GM23248 (cell line): Measurements from ENCODE around the gene ABR. TPM values are rescaled to one million over a fixed set of nuclear protein-coding genes. Genes with fewer than 3 reads are reported as not detected.

Experiments
- DNase-seq: peaks from one replicate; pipeline ENCODE4 v3.0.0-alpha.2; 2015
- H2AFZ ChIP-seq: fragments of 200-600 bp; sonication (generic); 2 replicates; pipeline ENCODE4 v1.6.1; 2016; ENCODE audit warnings: antibody characterized with exemption
- H3F3A ChIP-seq: fragments of 200-600 bp; sonication (generic); 2 replicates; pipeline ENCODE4 v1.6.1; 2016; ENCODE audit warnings: mild to moderate bottlenecking, antibody characterized with exemption, mixed run types; ENCODE audit not compliant: insufficient read depth
- H3K27ac ChIP-seq: fragments of 200-600 bp; sonication (generic); 2 replicates; pipeline ENCODE4 v1.5.1; 2016; ENCODE audit warnings: mild to moderate bottlenecking
- H3K27me3 ChIP-seq: fragments of 200-600 bp; sonication (generic); replicated peaks from 2 replicates; pipeline ENCODE4 v1.6.1; 2016; ENCODE audit warnings: mild to moderate bottlenecking; ENCODE audit not compliant: insufficient read depth
- H3K36me3 ChIP-seq: fragments of 200-600 bp; sonication (generic); 2 replicates; pipeline ENCODE4 v1.6.1; 2016; ENCODE audit warnings: low read depth, mild to moderate bottlenecking
- H3K4me1 ChIP-seq: fragments of 200-600 bp; sonication (generic); 2 replicates; pipeline ENCODE4 v1.6.1; 2016; ENCODE audit warnings: mild to moderate bottlenecking; ENCODE audit not compliant: insufficient read depth
- H3K4me2 ChIP-seq: fragments of 200-600 bp; sonication (generic); one replicate; pipeline ENCODE4 v1.6.1; 2016; ENCODE audit warnings: mild to moderate bottlenecking; ENCODE audit not compliant: unreplicated experiment
- H3K4me3 ChIP-seq: fragments of 200-600 bp; sonication (generic); 2 replicates; pipeline ENCODE4 v1.5.1; 2016; ENCODE audit warnings: mild to moderate bottlenecking
- H3K79me2 ChIP-seq: fragments of 200-600 bp; sonication (generic); 2 replicates; pipeline ENCODE4 v1.6.1; 2016; ENCODE audit warnings: mild to moderate bottlenecking; ENCODE audit not compliant: insufficient read depth
- H3K9ac ChIP-seq: fragments of 200-600 bp; sonication (generic); 2 replicates; pipeline ENCODE4 v1.6.1; 2016; ENCODE audit warnings: mild to moderate bottlenecking
- H3K9me2 ChIP-seq: fragments of 200-600 bp; sonication (generic); 2 replicates; pipeline ENCODE4 v1.6.1; 2016; ENCODE audit warnings: mixed run types, mild to moderate bottlenecking, moderate library complexity; ENCODE audit not compliant: insufficient read depth
- H3K9me3 ChIP-seq: fragments of 200-600 bp; sonication (generic); one replicate; pipeline ENCODE4 v1.6.1; 2017; ENCODE audit warnings: low read depth
- H4K20me1 ChIP-seq: fragments of 200-600 bp; sonication (generic); 2 replicates; pipeline ENCODE4 v1.6.0; 2016; ENCODE audit not compliant: insufficient read depth
- EZH2 ChIP-seq: fragments of 200-600 bp; sonication (generic); IDR thresholded peaks from 2 replicates; pipeline ENCODE4 v1.6.1; 2018; ENCODE audit warnings: antibody characterized with exemption, mild to moderate bottlenecking; ENCODE audit not compliant: insufficient read depth, poor library complexity, severe bottlenecking
- EZH2phosphoT487 ChIP-seq: fragments of 200-600 bp; sonication (generic); IDR thresholded peaks from 2 replicates; pipeline ENCODE4 v1.6.1; 2018; ENCODE audit warnings: antibody characterized with exemption, moderate library complexity, mild to moderate bottlenecking, low read depth; ENCODE audit not compliant: insufficient read depth
- WGBS, 2 experiments: methylation state at CpG; one replicate each; pipeline ENCODE4 v1.1.6; 2015 to 2017; ENCODE audit warnings: low lambda C conversion rate in 2 of 2, low coverage in 1 of 2; ENCODE audit errors: missing lambda C conversion rate in 2 of 2; 5-methylcytosine and 5-hydroxymethylcytosine counted together
- in situ Hi-C: fragments of 300-500 bp; cut with MboI; formaldehyde crosslinking; loops from 2 replicates; pipeline ENCODE4 v1.15.0; 2020
- polyA plus RNA-seq: library from polyadenylated mRNA; unstranded; fragments of >200 nt; fragmentation: Nextera tagmentation; extraction: Ambion mirVana; gene quantifications from 2 replicates; pipeline ENCODE4 v1.2.1, GENCODE V29; 2016
- total RNA-seq: library from RNA; depleted of rRNA; stranded (reverse); fragments of >200 nt; shearing (Covaris generic); gene quantifications from 2 replicates; pipeline ENCODE4 v1.2.3, GENCODE V29; 2014

The ABR gene
- total and polyA plus RNA-seq, 2 experiments from 2014 or later, result 24.4 to 38.2 TPM

DNA sequence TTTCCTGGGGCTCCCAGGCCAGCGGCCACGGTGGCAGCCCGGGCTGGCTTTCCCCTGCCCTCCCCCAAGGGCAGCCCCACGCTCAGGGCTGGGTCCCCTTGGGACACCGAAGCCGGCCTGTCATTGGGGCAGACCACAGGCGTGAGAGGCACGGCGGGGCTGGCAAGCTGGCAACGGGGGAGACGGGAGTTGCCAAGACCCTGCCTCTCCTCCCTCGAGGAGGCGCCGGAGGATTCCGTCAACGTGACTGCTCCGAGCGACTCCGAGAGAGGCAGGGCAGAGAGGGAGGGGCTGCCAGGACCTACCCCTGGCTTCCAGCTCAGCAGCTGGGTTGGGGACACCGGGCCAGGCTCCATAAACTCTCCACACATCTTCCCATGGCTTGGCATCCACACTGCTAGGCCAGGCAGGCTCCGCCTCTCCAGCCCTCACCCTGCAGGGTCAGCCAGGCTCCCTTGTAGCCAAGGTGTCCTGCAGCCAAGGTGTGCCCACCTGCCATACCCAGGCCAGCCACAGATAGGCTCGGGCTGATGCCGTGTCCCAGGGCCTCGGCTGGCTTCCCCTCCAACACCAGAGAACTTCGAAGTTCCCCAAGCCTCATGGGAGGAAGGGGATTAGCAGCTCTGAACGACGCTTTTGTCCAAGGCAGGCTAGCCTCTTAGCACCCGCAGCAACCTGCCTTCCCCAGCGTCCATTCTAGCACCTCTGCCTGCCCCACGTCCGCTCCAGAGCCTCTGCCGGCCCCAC, 157.3 kb downstream of the ABR start:
- no peaks in the 10 kb centered on the region for H3K4me1 ChIP-seq
- no peaks in the 10 kb centered on the region for H3K9me2 ChIP-seq
- H3K9me3 ChIP-seq, result no peaks in the 10 kb centered on the region
- TF ChIP-seq EZH2phosphoT487 (no peak), EZH2 (no peak)
- in situ Hi-C loops, result no loop called here
- WGBS, 2 experiments, result 52 to 58% methylated on average over 25 to 32 of the region's 32 CpGs
- no peaks in the 10 kb centered on the region for H3K36me3 ChIP-seq
- no peak overlapping the region for H3K27ac ChIP-seq
- no peak for DNase-seq
- H3K9ac ChIP-seq, result no peak overlapping the region
- no peaks in the 10 kb centered on the region for H3K79me2 ChIP-seq
- no peak overlapping the region for H3K4me3 ChIP-seq
- no peaks in the 10 kb centered on the region for H4K20me1 ChIP-seq
- H3K4me2 ChIP-seq, result no peak overlapping the region
- H3F3A ChIP-seq, result no peaks in the 10 kb centered on the region
- H2AFZ ChIP-seq, result no peak overlapping the region
- H3K27me3 ChIP-seq, result no peaks in the 10 kb centered on the region

DNA sequence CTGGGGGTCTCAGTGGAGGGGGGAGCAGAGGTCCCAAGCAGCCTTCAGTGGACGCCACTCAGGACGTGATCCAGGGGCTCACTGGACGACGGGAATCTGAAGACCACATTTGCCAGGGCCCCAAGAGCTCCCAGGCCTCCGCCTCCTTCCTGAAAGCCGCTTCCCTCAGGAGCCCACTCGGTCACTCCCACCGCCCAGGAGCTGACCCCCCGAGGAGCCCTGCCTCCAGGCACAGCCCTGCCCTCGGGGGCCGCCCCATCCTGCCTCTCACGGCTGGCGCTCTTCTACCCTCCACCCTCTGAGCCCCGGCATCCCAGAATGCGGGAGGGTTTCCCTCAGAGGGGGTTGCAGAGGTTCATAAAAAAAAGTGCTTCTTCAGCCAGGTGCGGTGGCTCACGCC, 158.6 kb downstream of the ABR start:
- H3F3A ChIP-seq, result no peaks in the 10 kb centered on the region
- in situ Hi-C loops, result no loop called here
- no peak for DNase-seq
- H3K9me2 ChIP-seq, result no peaks in the 10 kb centered on the region
- no peaks in the 10 kb centered on the region for H3K4me1 ChIP-seq
- no peaks in the 10 kb centered on the region for H3K9me3 ChIP-seq
- no peaks in the 10 kb centered on the region for H3K36me3 ChIP-seq
- H3K27ac ChIP-seq, result no peak overlapping the region
- H3K79me2 ChIP-seq, result no peaks in the 10 kb centered on the region
- H4K20me1 ChIP-seq, result no peaks in the 10 kb centered on the region
- H3K4me2 ChIP-seq, result no peak overlapping the region
- no peak overlapping the region for H3K4me3 ChIP-seq
- no peak overlapping the region for H3K9ac ChIP-seq
- WGBS, 2 experiments, result 94% methylated on average over 12 to 17 of the region's 17 CpGs
- TF ChIP-seq EZH2 (no peak), EZH2phosphoT487 (no peak)
- no peak overlapping the region for H2AFZ ChIP-seq
- H3K27me3 ChIP-seq, result no peaks in the 10 kb centered on the region

GRCh38 chr17:1019451-1019850, 160.3 kb downstream of the ABR start:
- no peaks in the 10 kb centered on the region for H3K9me2 ChIP-seq
- no peak overlapping the region for H3K9ac ChIP-seq
- DNase-seq, result no peak
- H3K36me3 ChIP-seq, result no peaks in the 10 kb centered on the region
- 83 to 89% methylated on average over 10 of the region's 10 CpGs for WGBS, 2 experiments
- H3K9me3 ChIP-seq, result no peaks in the 10 kb centered on the region
- no peak overlapping the region for H2AFZ ChIP-seq
- H3K4me2 ChIP-seq, result no peak overlapping the region
- no peak overlapping the region for H3K4me3 ChIP-seq
- no peaks in the 10 kb centered on the region for H3K4me1 ChIP-seq
- H3K27me3 ChIP-seq, result no peaks in the 10 kb centered on the region
- H4K20me1 ChIP-seq, result no peaks in the 10 kb centered on the region
- H3K27ac ChIP-seq, result no peak overlapping the region
- H3K79me2 ChIP-seq, result no peaks in the 10 kb centered on the region
- in situ Hi-C loops, result no loop called here
- no peaks in the 10 kb centered on the region for H3F3A ChIP-seq
- TF ChIP-seq EZH2, result no peak
- no peak for TF ChIP-seq EZH2phosphoT487

DNA sequence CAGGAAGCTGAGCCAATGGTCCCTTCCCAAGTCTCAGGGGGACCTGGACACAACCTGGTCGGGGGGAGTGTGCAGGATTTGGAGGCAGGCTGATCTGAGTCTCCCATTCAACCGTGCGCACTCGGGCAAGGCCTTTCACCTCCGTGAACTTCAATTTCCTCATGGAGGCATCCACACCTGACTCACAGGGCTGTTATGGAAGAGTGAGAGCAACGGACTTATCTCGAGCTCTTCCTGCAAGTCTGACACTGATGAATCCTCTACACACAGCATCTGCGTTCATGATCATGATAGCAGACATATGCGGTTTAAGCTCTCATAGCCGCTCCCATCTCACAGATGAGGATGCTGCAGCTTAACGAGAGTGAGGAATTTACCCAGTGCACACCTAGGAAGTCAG, 161.2 kb downstream of the ABR start:
- Histone ChIP-seq H3K27ac (no peak overlapping the region), H3F3A (no peaks in the 10 kb centered on the region), H4K20me1 (no peaks in the 10 kb centered on the region), H3K9me2 (no peaks in the 10 kb centered on the region), H2AFZ (no peak overlapping the region), H3K4me1 (no peaks in the 10 kb centered on the region), H3K79me2 (no peaks in the 10 kb centered on the region), H3K4me2 (no peak overlapping the region), H3K27me3 (no peaks in the 10 kb centered on the region), H3K9ac (no peak overlapping the region), H3K36me3 (no peaks in the 10 kb centered on the region), H3K4me3 (no peak overlapping the region), H3K9me3 (no peaks in the 10 kb centered on the region)
- DNase-seq, result no peak
- in situ Hi-C loops, result no loop called here
- TF ChIP-seq EZH2, result no peak
- WGBS, 2 experiments, result 92 to 97% methylated on average over 7 to 11 of the region's 11 CpGs

DNA sequence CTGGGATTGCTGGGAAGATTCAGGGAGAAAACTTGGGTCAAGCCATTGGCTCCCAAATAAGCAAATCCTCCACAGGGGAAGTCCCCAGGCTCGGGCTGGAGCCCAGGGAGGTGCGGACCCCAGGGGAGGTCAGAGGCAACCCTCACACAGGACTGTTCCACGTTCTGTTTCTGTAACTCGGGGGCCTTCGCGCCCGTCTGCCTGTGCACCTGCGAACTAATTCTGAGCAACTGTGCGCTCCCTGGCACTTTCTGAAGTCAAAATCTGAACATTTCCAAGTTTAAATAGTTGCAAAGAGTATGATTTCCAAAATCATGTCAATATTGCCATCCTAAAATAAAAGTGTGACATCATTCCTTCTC, 166.1 kb downstream of the ABR start:
- Histone ChIP-seq H3F3A (no peaks in the 10 kb centered on the region), H4K20me1 (no peaks in the 10 kb centered on the region), H3K4me3 (no peak overlapping the region), H3K4me2 (no peak overlapping the region), H3K27me3 (no peaks in the 10 kb centered on the region), H3K4me1 (no peaks in the 10 kb centered on the region), H3K27ac (no peak overlapping the region), H3K9me2 (no peaks in the 10 kb centered on the region), H2AFZ (no peak overlapping the region), H3K36me3 (no peaks in the 10 kb centered on the region), H3K9me3 (no peaks in the 10 kb centered on the region), H3K79me2 (no peaks in the 10 kb centered on the region), H3K9ac (no peak overlapping the region)
- in situ Hi-C loops, result no loop called here
- DNase-seq, result no peak
- WGBS, 2 experiments, result 89 to 90% methylated on average over 9 of the region's 9 CpGs
- TF ChIP-seq EZH2 (no peak), EZH2phosphoT487 (no peak)
